HepG2 (cell line): Measurements from ENCODE around the gene PIGO. TPM values are rescaled to one million over a fixed set of nuclear protein-coding genes. Genes with fewer than 3 reads are reported as not detected.

Source experiments
- DNMT1 ChIP-seq: sonication (generic); formaldehyde crosslinking; IDR thresholded peaks from 2 replicates; pipeline ENCODE4 v1.5.1; 2020; ENCODE audit warnings: mild to moderate bottlenecking, missing genetic modification reagents
- SMC3 ChIP-seq: IDR thresholded peaks from 2 replicates; pipeline ENCODE4 v1.6.1; 2011; ENCODE audit warnings: low read length, improper control_type of control experiment
- YEATS2 ChIP-seq: sonication (generic); formaldehyde crosslinking; IDR thresholded peaks from 2 replicates; pipeline ENCODE4 v1.4.0; 2020; ENCODE audit warnings: missing genetic modification reagents, borderline replicate concordance
- ZNF773 ChIP-seq: sonication (generic); formaldehyde crosslinking; IDR thresholded peaks from 2 replicates; pipeline ENCODE4 v1.4.0; 2020; ENCODE audit warnings: missing genetic modification reagents, borderline replicate concordance
- polyA plus RNA-seq, 8 experiments: library from polyadenylated mRNA; depleted of rRNA in 3 of 8; stranded (reverse) in 7 of 8; unstranded in 1 of 8; fragments of >200 nt; fragmentation: Illumina TruSeq in 4 of 8; extraction: Trizol in 4 of 8; gene quantifications; 2 replicates each; pipeline versions ENCODE4 v1.2.1 to v1.2.3, GENCODE V29; 2011 to 2016; ENCODE audit warnings: low read depth in 4 of 8, missing spikeins in 1 of 8, mixed read lengths in 1 of 8; ENCODE audit not compliant: insufficient read depth in 1 of 8
- total RNA-seq, 5 experiments: library from RNA; depleted of rRNA; stranded (reverse); fragments of >200 nt; fragmentation: Illumina TruSeq; extraction: Trizol; gene quantifications; 2 replicates each; pipeline ENCODE4 v1.2.3, GENCODE V29; 2016; ENCODE audit warnings: low read depth in 1 of 5
- TF ChIP-seq, protein P1 (sequence below): sonication (generic); formaldehyde crosslinking; IDR thresholded peaks from 2 replicates; pipeline ENCODE4 v1.4.0; 2020; ENCODE audit warnings: missing genetic modification reagents, mild to moderate bottlenecking, borderline replicate concordance
- TF ChIP-seq, protein P2 (sequence below), 2 experiments: fragments of 450-650 bp in 1 of 2; sonication (generic) in 1 of 2; formaldehyde crosslinking in 1 of 2; IDR thresholded peaks; 2 replicates each; pipeline versions ENCODE4 v1.6.1 to v1.8.0; 2016 to 2022; ENCODE audit warnings: antibody characterized with exemption in 1 of 2, mild to moderate bottlenecking in 1 of 2, missing genetic modification reagents in 1 of 2
- TF ChIP-seq, protein P3 (sequence below): sonication (generic); formaldehyde crosslinking; IDR thresholded peaks from 2 replicates; pipeline ENCODE4 v1.8.0; 2022; ENCODE audit warnings: missing genetic modification reagents, mild to moderate bottlenecking, moderate library complexity, borderline replicate concordance
- TF ChIP-seq, protein P4 (sequence below): sonication (generic); formaldehyde crosslinking; IDR thresholded peaks from 2 replicates; pipeline ENCODE4 v1.4.0; 2020; ENCODE audit warnings: missing genetic modification reagents, mild to moderate bottlenecking, borderline replicate concordance

Gene PIGO
- total and polyA plus RNA-seq, 2 of the 13 experiments (the other 11 are each of a cell fraction or from before 2014, with no cell fraction given) = 20.5 to 26.2 TPM

DNA sequence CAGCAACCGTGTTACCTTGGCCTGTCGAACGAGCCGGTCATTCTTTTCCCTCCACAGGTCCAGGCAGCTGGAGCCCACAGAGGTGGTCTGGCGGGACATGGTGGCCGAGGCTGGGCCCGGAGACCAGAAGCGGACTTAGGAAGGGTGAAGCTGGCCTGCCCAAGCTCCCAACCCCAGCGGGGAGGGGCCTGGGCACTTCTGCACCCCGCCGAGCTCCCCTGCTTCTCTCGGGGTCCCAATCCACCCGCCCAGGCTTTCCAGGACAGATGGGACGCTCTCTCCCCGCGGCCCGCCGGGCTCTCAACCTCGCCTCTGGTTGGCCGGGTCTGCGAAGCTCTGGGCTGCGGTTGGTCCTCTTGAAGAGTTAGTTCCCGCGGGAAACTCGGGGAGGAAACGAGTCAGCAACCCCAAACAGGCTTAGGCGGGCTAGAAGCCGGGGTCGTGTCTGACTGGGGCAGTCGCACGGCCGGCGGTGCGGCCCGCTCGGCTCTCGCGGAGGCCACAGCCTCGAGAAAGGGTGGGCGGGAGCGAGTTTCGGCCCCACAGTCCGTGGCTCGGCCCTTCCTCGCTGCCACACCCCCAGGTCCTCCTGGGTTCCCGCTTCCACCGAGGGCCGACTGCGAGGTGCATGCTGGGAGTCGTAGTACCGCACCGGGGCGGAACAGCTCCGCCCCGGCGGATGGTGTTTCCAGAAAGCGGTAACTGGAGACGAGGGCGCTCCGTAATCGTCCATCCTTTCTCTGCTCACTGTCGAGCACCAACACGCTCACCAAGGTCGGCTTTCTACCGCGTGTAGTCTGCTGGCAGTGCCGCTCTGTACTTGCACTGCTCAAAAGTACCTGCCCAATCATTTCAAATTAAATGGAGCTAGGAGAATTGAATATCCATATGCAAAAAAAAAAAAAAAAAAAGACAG is 16.7 kb downstream of the PIGO start, which contains the start of gene FANCG (continued):
- no peak for TF ChIP-seq DNMT1 (CRISPR knock-in tag)
- TF ChIP-seq ZNF773 = no peak
- TF ChIP-seq, protein P1, sequence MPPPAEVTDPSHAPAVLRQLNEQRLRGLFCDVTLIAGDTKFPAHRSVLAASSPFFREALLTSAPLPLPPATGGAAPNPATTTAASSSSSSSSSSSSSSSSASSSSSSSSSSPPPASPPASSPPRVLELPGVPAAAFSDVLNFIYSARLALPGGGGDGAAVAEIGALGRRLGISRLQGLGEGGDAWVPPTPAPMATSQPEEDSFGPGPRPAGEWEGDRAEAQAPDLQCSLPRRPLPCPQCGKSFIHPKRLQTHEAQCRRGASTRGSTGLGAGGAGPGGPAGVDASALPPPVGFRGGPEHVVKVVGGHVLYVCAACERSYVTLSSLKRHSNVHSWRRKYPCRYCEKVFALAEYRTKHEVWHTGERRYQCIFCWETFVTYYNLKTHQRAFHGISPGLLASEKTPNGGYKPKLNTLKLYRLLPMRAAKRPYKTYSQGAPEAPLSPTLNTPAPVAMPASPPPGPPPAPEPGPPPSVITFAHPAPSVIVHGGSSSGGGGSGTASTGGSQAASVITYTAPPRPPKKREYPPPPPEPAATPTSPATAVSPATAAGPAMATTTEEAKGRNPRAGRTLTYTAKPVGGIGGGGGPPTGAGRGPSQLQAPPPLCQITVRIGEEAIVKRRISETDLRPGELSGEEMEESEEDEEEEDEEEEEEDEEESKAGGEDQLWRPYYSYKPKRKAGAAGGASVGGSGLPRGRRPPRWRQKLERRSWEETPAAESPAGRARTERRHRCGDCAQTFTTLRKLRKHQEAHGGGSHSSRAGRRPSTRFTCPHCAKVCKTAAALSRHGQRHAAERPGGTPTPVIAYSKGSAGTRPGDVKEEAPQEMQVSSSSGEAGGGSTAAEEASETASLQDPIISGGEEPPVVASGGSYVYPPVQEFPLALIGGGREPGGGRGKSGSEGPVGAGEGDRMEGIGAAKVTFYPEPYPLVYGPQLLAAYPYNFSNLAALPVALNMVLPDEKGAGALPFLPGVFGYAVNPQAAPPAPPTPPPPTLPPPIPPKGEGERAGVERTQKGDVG (CRISPR knock-in tag) = no peak
- TF ChIP-seq, protein P2, sequence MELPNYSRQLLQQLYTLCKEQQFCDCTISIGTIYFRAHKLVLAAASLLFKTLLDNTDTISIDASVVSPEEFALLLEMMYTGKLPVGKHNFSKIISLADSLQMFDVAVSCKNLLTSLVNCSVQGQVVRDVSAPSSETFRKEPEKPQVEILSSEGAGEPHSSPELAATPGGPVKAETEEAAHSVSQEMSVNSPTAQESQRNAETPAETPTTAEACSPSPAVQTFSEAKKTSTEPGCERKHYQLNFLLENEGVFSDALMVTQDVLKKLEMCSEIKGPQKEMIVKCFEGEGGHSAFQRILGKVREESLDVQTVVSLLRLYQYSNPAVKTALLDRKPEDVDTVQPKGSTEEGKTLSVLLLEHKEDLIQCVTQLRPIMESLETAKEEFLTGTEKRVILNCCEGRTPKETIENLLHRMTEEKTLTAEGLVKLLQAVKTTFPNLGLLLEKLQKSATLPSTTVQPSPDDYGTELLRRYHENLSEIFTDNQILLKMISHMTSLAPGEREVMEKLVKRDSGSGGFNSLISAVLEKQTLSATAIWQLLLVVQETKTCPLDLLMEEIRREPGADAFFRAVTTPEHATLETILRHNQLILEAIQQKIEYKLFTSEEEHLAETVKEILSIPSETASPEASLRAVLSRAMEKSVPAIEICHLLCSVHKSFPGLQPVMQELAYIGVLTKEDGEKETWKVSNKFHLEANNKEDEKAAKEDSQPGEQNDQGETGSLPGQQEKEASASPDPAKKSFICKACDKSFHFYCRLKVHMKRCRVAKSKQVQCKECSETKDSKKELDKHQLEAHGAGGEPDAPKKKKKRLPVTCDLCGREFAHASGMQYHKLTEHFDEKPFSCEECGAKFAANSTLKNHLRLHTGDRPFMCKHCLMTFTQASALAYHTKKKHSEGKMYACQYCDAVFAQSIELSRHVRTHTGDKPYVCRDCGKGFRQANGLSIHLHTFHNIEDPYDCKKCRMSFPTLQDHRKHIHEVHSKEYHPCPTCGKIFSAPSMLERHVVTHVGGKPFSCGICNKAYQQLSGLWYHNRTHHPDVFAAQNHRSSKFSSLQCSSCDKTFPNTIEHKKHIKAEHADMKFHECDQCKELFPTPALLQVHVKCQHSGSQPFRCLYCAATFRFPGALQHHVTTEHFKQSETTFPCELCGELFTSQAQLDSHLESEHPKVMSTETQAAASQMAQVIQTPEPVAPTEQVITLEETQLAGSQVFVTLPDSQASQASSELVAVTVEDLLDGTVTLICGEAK (IDR thresholded peaks at IDR 0.05) = no peak
- TF ChIP-seq, protein P2 (CRISPR knock-in tag; IDR thresholded peaks at IDR 0.05) = no peak; the same call in 1 of the 2 replicates
- TF ChIP-seq SMC3 = no peak
- TF ChIP-seq, protein P3, sequence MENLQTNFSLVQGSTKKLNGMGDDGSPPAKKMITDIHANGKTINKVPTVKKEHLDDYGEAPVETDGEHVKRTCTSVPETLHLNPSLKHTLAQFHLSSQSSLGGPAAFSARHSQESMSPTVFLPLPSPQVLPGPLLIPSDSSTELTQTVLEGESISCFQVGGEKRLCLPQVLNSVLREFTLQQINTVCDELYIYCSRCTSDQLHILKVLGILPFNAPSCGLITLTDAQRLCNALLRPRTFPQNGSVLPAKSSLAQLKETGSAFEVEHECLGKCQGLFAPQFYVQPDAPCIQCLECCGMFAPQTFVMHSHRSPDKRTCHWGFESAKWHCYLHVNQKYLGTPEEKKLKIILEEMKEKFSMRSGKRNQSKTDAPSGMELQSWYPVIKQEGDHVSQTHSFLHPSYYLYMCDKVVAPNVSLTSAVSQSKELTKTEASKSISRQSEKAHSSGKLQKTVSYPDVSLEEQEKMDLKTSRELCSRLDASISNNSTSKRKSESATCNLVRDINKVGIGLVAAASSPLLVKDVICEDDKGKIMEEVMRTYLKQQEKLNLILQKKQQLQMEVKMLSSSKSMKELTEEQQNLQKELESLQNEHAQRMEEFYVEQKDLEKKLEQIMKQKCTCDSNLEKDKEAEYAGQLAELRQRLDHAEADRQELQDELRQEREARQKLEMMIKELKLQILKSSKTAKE (CRISPR knock-in tag) = no peak
- TF ChIP-seq, protein P4, sequence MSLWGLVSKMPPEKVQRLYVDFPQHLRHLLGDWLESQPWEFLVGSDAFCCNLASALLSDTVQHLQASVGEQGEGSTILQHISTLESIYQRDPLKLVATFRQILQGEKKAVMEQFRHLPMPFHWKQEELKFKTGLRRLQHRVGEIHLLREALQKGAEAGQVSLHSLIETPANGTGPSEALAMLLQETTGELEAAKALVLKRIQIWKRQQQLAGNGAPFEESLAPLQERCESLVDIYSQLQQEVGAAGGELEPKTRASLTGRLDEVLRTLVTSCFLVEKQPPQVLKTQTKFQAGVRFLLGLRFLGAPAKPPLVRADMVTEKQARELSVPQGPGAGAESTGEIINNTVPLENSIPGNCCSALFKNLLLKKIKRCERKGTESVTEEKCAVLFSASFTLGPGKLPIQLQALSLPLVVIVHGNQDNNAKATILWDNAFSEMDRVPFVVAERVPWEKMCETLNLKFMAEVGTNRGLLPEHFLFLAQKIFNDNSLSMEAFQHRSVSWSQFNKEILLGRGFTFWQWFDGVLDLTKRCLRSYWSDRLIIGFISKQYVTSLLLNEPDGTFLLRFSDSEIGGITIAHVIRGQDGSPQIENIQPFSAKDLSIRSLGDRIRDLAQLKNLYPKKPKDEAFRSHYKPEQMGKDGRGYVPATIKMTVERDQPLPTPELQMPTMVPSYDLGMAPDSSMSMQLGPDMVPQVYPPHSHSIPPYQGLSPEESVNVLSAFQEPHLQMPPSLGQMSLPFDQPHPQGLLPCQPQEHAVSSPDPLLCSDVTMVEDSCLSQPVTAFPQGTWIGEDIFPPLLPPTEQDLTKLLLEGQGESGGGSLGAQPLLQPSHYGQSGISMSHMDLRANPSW (CRISPR knock-in tag) = no peak
- TF ChIP-seq YEATS2 = peak; percentile 63; the same call in 1 of the 2 replicates
